Fibroblast of the conjunctiva (primary cell): ENCODE data around the gene DMAC2.
A peak's percentile ranks its signal among the peaks of the same experiment; 100 is the strongest.
"Not testable (repeated sequence)": the region's sequence is repeated elsewhere in the genome, so short reads cannot be mapped to it uniquely, and the experiment has no call there.

ENCODE experiments used
- DNase-seq: peaks from one replicate; pipeline ENCODE4 v3.0.0-alpha.2; 2010; ENCODE audit warnings: low read depth

DMAC2 gene

DNA sequence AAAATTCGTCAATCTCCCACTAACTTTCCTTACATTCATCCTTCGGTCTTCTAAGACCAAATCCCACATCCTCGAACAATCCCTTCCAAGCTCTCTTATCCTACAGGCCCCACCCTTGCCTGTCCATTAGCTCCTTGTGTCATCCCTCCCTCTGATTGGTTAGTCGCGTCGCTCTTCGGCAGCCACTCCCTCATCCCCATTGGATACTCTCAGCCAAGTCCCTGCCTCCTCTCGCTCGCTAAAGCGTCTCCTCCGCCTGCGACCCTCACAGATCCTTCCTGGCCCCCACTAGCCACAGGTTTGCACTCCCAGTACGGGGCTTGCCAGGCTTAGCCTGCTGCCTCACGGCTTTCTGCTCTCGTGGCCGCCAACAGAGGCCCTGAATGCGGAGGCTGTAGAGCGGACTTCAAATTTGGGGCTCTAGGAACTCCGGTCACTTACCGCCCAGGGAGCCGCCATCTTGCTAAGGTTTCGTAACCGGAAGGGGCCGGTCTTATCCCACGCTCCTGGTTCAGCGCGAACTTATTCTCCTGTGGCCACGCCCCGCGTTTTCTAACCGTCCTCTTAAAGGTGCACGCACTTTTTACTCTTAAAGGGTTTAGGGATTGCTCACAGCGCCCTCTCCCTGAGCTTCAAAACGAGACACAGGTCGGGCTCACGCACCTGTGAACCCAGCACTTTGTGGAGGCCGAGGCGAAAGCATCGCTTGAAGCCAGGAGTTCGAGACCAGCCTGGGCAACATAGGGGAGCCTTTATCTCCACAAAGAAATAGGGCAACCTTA, at the start of gene DMAC2:
Gene DMAC2, minus strand, starts transcription at position 472 of the 782 bp plus-strand sequence. Its CDS starts 13 bp downstream, at position 459.
- peak; percentile 96 for DNase-seq

DNA sequence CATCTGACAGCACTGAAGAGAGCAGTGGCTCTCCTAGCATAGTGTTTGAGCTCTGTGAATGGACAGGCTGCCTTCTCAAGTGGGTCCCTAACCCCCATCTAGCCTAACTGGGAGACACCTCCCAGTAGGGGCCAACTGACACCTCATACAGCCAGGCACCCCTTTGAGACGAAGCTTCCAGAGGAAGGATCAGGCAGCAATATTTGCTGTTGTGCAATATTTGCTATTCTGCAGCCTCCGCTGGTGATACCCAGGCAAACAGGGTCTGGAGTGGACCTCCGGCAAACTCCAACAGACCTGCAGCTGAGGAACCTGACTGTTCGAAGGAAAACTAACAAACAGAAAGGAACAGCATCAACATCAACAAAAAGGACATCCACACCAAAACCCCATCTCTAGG, 47.2 kb upstream of the DMAC2 start:
- not testable (repeated sequence) for DNase-seq

GRCh38 chr19:41484822-41485221, 45.1 kb upstream of the DMAC2 start:
- DNase-seq, result no peak

- DNase-seq, result no peak
These were observed 40.6 kb upstream of the DMAC2 start for GRCh38 chr19:41480336-41480735.

GRCh38 chr19:41479757-41480191, 40.1 kb upstream of the DMAC2 start:
- DNase-seq, result no peak

DNA sequence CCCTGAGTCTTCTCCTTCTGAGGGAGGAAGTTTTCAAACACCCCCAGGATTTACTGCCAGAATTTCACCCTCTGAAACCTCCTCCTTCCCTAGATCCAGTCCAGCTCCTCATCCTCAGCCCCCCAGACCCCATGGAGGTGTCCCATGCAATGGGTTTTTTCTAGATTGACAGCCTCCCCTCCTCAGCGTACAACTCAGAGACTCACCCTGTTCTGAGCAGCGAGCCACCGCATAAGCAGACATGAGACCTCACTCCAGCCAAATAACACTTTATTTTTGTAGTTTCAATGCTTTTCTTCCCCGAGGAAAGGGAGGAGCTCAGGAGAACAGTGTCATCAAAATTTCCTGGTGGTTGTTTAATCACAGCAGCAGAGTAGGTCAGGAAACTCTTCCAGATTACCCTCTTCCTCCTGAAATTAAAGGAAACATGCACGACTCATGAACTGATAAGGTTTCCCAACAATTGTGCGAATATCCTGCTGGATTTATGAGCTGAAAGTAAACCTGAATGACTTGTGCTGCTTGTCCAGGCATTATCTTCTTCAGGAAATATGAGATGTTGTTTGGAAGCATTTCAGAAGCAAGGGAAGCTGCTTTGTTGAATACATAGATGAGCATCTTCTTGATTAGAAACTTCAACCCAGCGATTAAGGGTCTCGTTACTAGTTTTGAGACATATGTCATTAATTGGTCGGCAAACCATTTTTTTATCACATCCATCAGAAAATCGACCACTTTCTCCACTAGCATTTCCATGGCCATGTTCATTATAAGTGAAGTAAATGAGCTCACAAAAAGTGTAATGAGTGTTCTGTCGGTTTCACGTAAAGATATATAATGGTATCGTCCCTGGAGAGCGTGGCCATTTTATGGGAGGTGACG, 39.4 kb upstream of the DMAC2 start:
- DNase-seq, result no peak

- no peak for DNase-seq
These were observed 38.5 kb upstream of the DMAC2 start for GRCh38 chr19:41478171-41478570.

DNA sequence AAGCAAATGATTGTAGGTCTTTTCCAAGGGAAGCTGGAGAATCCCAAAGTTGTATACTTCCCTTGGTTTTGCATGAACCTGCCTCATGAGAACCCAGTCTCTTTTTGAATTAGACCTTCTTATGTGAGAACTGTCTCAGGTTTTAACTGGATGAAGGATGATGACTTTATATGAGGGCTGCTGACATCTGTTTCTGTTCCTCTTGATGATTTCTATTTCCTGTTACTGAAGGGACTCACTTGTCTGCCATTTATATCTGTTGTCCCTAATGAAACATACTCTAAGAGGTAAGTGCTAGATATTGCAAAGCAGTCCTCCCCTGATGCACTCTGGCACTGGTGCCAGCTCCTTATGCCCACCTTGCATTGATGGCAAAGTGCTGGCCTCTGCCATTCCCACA, 36.9 kb upstream of the DMAC2 start:
- DNase-seq, result no peak

GRCh38 chr19:41463257-41464256, 23.8 kb upstream of the DMAC2 start:
- not testable (repeated sequence) for DNase-seq

DNA sequence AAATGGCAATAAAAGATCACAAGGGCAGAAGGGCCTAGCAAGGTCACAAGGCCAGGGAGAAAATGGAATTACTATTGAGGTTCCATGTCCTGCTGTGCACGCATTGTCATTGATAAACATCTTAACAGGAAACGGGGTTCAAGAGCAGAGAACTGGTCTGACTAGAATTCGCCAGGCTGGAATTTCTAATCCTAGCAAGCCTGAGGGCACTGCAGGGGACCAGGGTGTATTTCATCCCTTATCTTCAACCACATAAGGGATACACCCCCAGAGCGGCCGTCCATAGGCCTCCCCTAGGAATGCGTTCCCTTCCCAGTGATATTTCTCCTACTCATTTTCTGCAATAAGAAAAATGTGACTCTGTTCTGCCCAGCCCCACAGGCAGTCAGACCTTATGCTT, 22.8 kb upstream of the DMAC2 start:
- DNase-seq, result no peak

DNA sequence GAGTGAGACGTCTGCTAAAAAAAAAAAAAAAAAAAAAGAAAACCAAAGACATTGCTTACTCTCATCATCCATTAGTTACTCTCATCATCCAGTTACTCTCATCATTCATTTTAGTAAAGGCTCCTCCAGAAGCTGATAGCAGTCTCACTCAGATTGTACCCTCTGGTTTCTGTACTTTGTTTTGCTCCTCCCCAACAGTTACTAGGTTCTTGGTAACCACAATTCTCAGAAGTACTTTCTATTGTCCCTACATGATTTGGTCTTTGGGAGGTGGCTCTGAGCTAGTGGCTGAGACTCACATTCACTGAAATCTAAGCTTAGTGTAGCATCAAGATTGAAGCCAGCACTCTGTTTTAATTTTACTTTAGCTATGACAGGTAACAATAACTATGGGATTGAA, 17.5 kb upstream of the DMAC2 start:
- no peak for DNase-seq

GRCh38 chr19:41456342-41456918, 16.7 kb upstream of the DMAC2 start:
- DNase-seq, result no peak

GRCh38 chr19:41455936-41456335, 16.2 kb upstream of the DMAC2 start:
- no peak for DNase-seq

DNA sequence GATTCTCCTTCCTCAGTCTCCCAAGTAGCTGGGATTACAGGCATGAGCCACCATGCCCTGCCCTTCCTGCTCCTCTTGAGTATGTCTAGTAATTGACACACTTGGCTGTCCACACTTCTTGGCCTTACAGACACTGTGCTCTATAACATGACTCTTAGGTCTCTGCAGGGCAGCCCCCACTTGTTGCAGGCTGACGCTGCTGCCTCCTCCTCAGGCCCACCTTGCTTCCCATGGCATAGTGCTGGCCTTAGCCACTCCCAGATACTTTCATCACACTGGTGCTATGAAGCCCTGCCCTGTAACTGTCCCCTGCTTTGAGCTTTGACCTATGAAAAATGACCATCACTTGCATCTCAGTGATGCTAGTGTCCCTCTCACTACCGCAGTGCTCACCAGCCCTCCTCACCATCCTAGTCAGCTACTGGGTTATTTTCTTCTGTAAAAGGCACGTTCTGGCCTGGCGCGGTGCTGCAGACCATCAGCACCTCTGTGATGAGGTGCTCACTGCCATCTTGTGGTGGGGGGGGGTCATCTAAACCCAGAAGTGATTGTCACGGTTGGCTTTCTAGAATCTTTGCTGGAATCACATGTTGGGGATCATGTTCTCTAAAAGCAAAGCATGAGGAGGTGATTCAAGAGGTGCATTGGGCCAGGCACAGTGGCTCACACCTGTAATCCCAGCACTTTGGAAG, 13.0 kb upstream of the DMAC2 start:
- DNase-seq, result no peak

- no peak for DNase-seq
These were observed 10.1 kb upstream of the DMAC2 start for GRCh38 chr19:41449865-41450178.

DNA sequence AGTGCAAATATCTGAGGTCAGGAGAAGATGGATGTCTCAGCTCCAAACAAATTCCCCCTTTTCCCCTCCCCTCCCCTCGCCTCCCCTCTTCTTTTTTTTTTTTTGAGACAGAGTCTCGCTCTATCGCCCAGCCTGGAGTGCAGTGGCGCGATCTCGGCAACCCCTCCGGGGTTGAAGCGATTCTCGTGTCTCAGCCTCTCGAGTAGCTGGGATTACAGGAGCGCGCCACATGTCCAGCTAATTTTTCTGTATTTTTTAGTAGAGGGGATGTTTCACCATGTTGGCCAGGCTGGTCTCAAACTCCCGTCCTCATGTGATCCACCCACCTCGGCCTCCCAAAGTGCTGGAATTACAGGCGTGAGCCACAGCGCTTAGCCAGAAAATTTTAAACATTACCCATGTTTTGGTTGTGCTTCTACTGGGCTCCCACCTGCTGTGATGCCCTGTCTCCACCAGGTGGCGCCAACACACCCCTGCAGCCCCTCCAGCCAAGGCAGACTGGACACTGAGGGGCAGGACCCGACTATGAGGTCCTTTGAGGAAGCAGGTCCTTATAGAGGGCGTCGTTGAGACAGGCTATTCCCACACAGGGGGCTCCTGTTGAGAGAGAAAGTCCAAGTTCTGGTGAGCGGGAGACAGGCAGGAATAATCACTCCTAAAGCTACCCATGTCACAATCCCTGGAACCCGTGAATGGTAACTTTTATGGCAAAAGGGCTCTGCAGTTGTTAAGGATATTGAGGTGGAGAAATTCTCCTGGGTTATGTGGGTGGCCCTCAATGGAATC, 9.6 kb upstream of the DMAC2 start:
- DNase-seq, result peak; percentile 35

DNA sequence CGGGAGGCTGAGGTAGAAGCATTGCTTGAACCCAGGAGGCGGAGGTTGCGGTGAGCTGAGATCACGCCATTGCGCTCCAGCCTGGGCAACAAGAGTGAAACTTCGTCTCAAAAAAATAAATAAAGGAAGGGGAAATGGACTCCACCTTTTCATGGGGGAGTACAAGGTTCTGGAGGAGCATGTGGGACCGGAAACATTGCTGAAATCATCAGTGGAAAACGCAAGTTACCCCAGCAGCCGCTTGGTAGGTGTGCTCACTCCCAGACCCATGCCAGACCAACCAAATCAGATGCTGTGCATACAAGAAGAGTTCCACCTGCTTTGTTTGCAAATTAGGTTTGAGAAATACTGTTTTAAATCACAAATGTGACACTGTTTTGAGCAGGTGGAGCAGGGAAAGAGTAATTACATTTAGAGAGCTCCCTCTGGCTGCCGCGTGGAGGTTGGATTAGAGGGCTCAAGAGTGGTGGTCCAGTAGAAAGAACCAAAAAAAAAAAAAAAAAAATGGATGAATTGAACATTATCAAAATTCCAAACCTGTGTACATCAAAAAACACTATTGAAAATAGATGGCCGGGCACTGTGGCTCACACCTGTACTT, 8.1 kb upstream of the DMAC2 start:
- DNase-seq, result no peak

GRCh38 chr19:41445575-41445974, 5.9 kb upstream of the DMAC2 start:
- no peak for DNase-seq

GRCh38 chr19:41443813-41444455, 4.2 kb upstream of the DMAC2 start:
- DNase-seq, result no peak
